Karpas-422 (cell line): Measurements from ENCODE around the gene ZSCAN22. TPM values are rescaled to one million over a fixed set of nuclear protein-coding genes. Genes with fewer than 3 reads are reported as not detected.
"Not testable (repeated sequence)": the region's sequence is repeated elsewhere in the genome, so short reads cannot be mapped to it uniquely, and the experiment has no call there.

Experiments used
- DNase-seq: peaks from one replicate; pipeline ENCODE4 v3.0.0-alpha.2; 2015
- H2AFZ ChIP-seq: fragments of 200-600 bp; sonication (generic); 2 replicates; pipeline ENCODE4 v1.6.1; 2014; ENCODE audit warnings: antibody characterized with exemption, low read length, mixed read lengths
- H3K27ac ChIP-seq: fragments of 200-600 bp; sonication (generic); 2 replicates; pipeline ENCODE4 v1.5.1; 2014; ENCODE audit warnings: mild to moderate bottlenecking, low read length, moderate library complexity
- H3K27me3 ChIP-seq: fragments of 200-600 bp; sonication (generic); 2 replicates; pipeline ENCODE4 v1.6.1; 2014; ENCODE audit warnings: low read length, mixed read lengths
- H3K36me3 ChIP-seq: fragments of 200-600 bp; sonication (generic); 2 replicates; pipeline ENCODE4 v1.6.1; 2014; ENCODE audit warnings: low read length, mixed read lengths; ENCODE audit not compliant: insufficient read depth
- H3K4me1 ChIP-seq: fragments of 200-600 bp; sonication (generic); 2 replicates; pipeline ENCODE4 v1.6.1; 2014; ENCODE audit warnings: mild to moderate bottlenecking, low read length, mixed read lengths
- H3K4me2 ChIP-seq: fragments of 200-600 bp; sonication (generic); 2 replicates; pipeline ENCODE4 v1.6.1; 2014; ENCODE audit warnings: low read length, low read depth, mild to moderate bottlenecking; ENCODE audit not compliant: poor library complexity, severe bottlenecking
- H3K4me3 ChIP-seq: fragments of 200-600 bp; sonication (generic); 2 replicates; pipeline ENCODE4 v1.5.1; 2014; ENCODE audit warnings: mild to moderate bottlenecking, antibody characterized with exemption, low read length, mixed read lengths
- H3K79me2 ChIP-seq: fragments of 200-600 bp; sonication (generic); 2 replicates; pipeline ENCODE4 v1.6.1; 2014; ENCODE audit warnings: mild to moderate bottlenecking, low read length, mixed read lengths
- H3K9ac ChIP-seq: fragments of 200-600 bp; sonication (generic); 2 replicates; pipeline ENCODE4 v1.6.0; 2014; ENCODE audit warnings: low read length
- H3K9me2 ChIP-seq: fragments of 200-600 bp; sonication (generic), shearing (Covaris generic); replicated peaks from 2 replicates; pipeline ENCODE4 v1.6.0; 2014; ENCODE audit warnings: mild to moderate bottlenecking, low read length, moderate library complexity; ENCODE audit not compliant: insufficient read depth
- H3K9me3 ChIP-seq: fragments of 300-700, 200-600 bp; sonication (generic); 2 replicates; pipeline ENCODE4 v1.6.1; 2014; ENCODE audit warnings: low read length, mixed read lengths
- H4K20me1 ChIP-seq: fragments of 200-600 bp; sonication (generic); 2 replicates; pipeline ENCODE4 v1.6.1; 2014; ENCODE audit warnings: mild to moderate bottlenecking, antibody characterized with exemption, low read length, low read depth; ENCODE audit not compliant: insufficient read depth
- total RNA-seq: library from RNA; depleted of rRNA; stranded (reverse); fragments of >200 nt; shearing (Covaris generic); gene quantifications from 2 replicates; pipeline ENCODE4 v1.2.3, GENCODE V29; 2014; ENCODE audit warnings: low replicate concordance

ZSCAN22 gene
- total RNA-seq, 1 experiment from 2014 or later, result 5.3 TPM

DNA sequence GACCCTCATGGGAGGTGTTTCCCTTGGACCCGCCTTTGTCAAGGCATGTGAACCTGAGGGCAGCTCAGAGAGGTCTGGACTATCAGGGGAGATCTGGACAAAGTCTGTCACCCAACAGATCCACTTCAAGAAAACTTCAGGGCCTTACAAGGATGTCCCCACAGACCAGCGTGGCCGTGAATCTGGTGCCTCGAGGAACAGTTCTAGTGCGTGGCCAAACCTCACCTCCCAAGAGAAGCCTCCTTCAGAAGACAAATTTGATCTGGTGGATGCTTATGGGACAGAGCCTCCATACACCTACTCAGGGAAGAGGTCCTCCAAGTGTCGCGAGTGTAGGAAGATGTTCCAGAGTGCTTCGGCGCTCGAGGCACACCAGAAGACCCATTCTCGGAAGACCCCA, 11.5 kb downstream of the ZSCAN22 start:
- H3K4me1 ChIP-seq, result no peaks in the 10 kb centered on the region
- no peak for DNase-seq
- H3K9me2 ChIP-seq, result no peaks in the 10 kb centered on the region
- H2AFZ ChIP-seq, result no peak overlapping the region
- H3K4me2 ChIP-seq, result no peak overlapping the region
- peaks cover 23% of the 10 kb centered on the region for H3K36me3 ChIP-seq
- H4K20me1 ChIP-seq, result no peaks in the 10 kb centered on the region
- no peaks in the 10 kb centered on the region for H3K27me3 ChIP-seq
- H3K79me2 ChIP-seq, result peaks cover 3% of the 10 kb centered on the region; the same call in 1 of the 2 replicates
- H3K4me3 ChIP-seq, result no peak overlapping the region
- H3K9ac ChIP-seq, result no peak overlapping the region
- H3K9me3 ChIP-seq, result no peaks in the 10 kb centered on the region
- H3K27ac ChIP-seq, result no peak overlapping the region

DNA sequence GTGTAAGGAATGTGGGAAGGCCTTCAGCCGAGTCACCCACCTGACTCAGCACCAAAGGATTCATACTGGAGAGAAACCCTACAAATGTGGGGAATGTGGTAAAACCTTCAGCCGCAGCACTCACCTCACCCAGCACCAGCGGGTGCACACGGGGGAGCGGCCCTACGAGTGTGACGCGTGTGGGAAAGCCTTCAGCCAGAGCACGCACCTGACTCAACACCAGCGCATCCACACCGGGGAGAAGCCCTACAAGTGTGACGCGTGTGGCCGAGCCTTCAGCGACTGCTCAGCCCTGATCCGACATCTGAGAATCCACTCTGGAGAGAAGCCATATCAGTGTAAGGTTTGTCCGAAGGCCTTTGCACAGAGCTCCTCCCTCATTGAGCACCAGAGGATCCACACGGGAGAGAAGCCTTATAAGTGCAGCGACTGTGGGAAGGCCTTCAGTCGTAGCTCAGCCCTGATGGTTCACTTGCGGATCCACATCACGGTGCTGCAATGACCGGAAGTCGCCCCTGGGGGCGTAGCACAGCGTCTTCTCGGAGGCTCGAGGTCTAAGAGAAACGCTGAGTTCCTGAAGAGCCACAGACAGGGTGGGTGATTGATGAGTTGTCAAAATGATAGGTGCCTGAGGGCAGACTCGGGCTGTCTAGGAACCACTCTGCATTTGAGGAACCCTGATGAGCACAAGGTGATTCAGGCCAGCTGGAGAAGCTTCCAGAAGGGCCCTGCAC, 12.2 kb downstream of the ZSCAN22 start:
- Histone ChIP-seq H2AFZ (no peak overlapping the region), H3K36me3 (peaks cover 23% of the 10 kb centered on the region), H3K27me3 (no peaks in the 10 kb centered on the region), H3K4me1 (no peaks in the 10 kb centered on the region), H4K20me1 (no peaks in the 10 kb centered on the region), H3K4me3 (no peak overlapping the region), H3K27ac (no peak overlapping the region), H3K9me2 (no peaks in the 10 kb centered on the region), H3K9ac (no peak overlapping the region), H3K79me2 (0 out of 2 replicates have a peak, but pooled peaks cover under 1% of the 10 kb centered on the region), H3K9me3 (no peaks in the 10 kb centered on the region), H3K4me2 (no peak overlapping the region)
- no peak for DNase-seq

DNA sequence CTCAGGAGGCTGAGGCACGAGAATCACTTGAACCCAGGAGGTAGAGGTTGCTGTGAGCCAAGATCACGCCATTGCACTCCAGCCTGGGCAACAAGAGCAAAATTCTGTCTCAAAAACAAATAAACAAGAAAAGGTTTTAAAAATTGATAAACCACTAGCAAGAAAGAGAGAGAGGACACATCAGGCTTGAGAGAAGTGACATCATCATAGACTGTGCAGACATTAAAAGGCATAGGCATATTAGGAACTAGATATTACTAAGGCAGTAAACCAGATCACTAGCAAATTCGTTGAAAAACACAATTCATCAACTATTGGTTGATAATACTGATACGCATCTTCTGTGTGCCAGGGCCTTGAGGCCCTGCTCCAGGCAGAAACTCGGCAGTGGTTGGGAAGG, 18.8 kb downstream of the ZSCAN22 start:
- Histone ChIP-seq H3K9me2 (no peaks in the 10 kb centered on the region), H3K9me3 (no peaks in the 10 kb centered on the region), H3K27me3 (no peaks in the 10 kb centered on the region), H3K27ac (no peak overlapping the region), H3K4me1 (peaks cover 22% of the 10 kb centered on the region), H3K79me2 (peaks cover 32% of the 10 kb centered on the region), H4K20me1 (no peaks in the 10 kb centered on the region), H3K4me3 (no peak overlapping the region), H2AFZ (no peak overlapping the region), H3K36me3 (no peaks in the 10 kb centered on the region), H3K4me2 (no peak overlapping the region), H3K9ac (no peak overlapping the region)
- no peak for DNase-seq

DNA sequence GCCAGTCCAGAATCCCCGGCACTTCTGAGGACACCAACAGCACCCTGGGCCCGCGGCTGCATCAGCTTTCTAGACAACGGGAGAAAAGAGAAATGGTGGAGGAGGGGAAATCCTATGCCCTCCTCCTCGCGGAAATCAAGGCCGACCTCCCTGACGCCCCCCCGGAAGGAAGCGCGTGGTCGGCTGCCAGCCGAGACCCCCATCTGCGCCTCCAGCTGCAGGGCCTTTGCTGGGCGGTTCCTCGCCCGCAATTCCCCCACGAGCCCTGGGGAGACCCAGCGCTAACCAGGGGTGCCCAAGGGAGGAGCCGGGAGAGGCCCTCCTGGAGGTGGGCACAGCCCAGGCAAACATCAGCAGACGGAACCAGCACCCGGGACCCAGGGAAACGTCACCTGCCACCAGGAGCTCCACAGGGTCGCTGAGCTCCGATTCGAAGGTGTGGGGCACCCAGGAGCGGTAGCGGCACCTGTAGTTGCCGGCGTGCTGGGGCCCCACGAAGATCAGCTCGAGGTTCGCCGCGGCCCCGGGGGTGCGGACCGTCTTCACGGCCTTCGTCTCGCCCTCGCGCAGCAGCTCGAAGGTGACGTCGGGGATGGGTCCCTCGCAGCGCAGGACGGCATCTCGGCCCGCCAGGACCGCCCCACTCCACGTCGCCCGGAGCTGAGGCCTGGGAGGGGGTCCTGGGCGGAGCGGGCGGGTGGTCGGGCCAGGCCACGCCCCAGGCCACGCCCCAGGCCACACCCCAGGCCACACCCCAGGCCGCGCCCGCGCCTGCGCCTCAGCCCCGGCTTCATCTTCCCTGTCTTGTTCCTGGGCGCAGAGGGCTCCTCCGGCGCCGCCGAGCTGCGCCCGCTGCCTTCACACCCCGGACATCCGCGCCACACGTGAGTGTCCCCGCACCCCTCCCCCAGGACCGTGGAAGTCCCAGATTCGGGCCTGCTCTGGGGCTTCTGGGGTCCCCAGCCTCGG, 20.5 kb downstream of the ZSCAN22 start:
- no peaks in the 10 kb centered on the region for H3K9me2 ChIP-seq
- no peaks in the 10 kb centered on the region for H3K27me3 ChIP-seq
- H3K9ac ChIP-seq, result peak overlapping the region; percentile 88
- H3K4me1 ChIP-seq, result peaks cover 22% of the 10 kb centered on the region
- peak overlapping the region; percentile 76 for H2AFZ ChIP-seq
- DNase-seq, result peak; percentile 95
- no peaks in the 10 kb centered on the region for H3K9me3 ChIP-seq
- H3K36me3 ChIP-seq, result no peaks in the 10 kb centered on the region
- H3K4me3 ChIP-seq, result peak overlapping the region; percentile 88
- peak overlapping the region; percentile 77 for H3K4me2 ChIP-seq
- peaks cover 38% of the 10 kb centered on the region for H3K79me2 ChIP-seq
- no peaks in the 10 kb centered on the region for H4K20me1 ChIP-seq
- H3K27ac ChIP-seq, result no peak overlapping the region

DNA sequence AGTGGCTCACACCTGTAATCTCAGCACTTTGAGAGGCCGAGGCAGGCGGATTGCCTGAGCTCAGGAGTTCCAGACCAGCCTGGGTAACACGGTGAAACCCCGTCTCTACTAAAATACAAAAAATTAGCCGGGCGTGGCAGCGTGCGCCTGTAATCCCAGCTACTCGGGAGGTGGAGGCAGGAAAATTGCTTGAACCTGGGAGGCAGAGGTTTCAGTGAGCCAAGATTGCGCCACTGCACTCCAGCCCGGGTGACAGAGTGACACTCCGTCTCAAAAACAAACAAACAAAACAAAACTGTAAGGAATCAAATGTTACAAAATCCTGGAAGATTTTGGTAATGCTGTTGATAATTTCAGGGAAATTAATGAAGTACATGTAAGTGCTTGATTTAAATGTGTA, 21.3 kb downstream of the ZSCAN22 start:
- peak overlapping the region; percentile 62 for H2AFZ ChIP-seq
- H3K4me3 ChIP-seq, result peak overlapping the region; percentile 88
- DNase-seq, H3K36me3 ChIP-seq, H3K9me3 ChIP-seq, H3K27me3 ChIP-seq, H4K20me1 ChIP-seq, H3K9me2 ChIP-seq, H3K27ac ChIP-seq: not testable (repeated sequence)
- H3K79me2 ChIP-seq, result peaks cover 38% of the 10 kb centered on the region
- peaks cover 22% of the 10 kb centered on the region for H3K4me1 ChIP-seq
- peak overlapping the region; percentile 88 for H3K9ac ChIP-seq
- peak overlapping the region; percentile 77 for H3K4me2 ChIP-seq

DNA sequence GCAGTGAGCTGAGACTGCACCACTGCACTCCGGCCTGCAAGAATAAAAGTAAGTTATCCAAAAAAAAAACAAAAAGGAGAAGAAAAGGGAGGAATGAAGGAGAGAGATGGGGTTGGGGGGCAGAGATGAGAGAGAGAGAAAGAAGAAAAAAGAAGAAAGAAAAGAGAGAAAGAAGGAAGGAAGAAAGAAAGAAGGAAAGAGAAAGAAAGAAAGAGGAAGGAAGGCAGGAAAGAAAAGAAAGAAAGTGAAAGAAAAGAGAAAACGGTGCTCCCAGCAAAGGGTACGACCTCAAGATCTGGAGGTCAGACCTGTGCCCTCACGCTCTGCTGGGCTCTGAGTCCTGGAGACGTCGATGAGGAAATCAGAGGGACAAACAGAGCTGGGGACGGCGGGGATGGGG, 22.8 kb downstream of the ZSCAN22 start:
- Histone ChIP-seq H3K9me3 (no peaks in the 10 kb centered on the region), H3K36me3 (no peaks in the 10 kb centered on the region), H2AFZ (no peak overlapping the region), H4K20me1 (no peaks in the 10 kb centered on the region), H3K9ac (no peak overlapping the region), H3K4me2 (peak overlapping the region; percentile 77), H3K79me2 (peaks cover 38% of the 10 kb centered on the region), H3K4me1 (peaks cover 22% of the 10 kb centered on the region), H3K4me3 (no peak overlapping the region), H3K9me2 (no peaks in the 10 kb centered on the region), H3K27ac (no peak overlapping the region), H3K27me3 (no peaks in the 10 kb centered on the region)
- no peak for DNase-seq

DNA sequence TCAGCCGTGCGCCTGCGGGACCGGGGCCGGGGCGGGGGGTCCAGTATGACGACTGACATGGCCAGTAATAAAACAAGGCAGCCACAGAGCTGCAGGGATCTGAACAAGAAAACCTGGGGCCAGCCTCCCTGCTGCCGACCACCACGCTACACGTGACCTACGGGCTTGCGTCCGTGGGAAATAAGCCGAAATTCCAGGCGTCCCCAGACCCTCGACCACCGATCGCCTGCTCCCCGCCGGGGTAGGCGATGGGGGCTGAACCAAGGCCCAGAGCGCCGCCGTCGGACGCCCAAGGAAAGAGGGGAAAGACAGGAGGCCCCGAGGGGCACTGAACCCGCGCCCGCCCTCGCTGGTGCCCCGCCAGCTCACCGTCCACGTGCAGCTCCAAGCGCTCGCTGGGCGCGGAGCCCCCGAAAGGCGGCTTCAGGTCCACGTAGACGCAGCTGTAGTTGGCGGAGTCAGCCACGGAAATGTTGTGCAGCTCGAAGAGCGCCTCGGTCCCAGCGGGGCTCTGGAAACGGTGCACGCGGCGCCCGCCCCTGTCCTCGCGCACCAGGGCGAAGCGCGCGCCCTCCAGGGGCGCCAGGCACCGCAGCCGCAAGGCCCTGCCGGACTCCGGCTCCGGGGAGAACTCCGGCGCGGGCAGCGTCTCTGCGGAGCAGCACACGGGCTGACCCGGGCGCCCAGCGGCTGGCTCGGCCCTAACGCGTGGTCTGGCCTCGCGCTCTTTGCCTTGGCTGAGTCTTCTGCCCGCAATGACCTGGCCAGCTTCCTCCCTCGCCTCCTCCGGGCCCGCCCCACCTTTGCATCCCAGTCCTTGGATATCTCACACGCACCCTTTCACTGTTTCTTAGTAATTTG, 23.4 kb downstream of the ZSCAN22 start:
- no peak for DNase-seq
- no peak overlapping the region for H3K27ac ChIP-seq
- H3K79me2 ChIP-seq, result peaks cover 38% of the 10 kb centered on the region
- H3K27me3 ChIP-seq, result no peaks in the 10 kb centered on the region
- no peak overlapping the region for H2AFZ ChIP-seq
- H3K4me2 ChIP-seq, result no peak overlapping the region
- no peaks in the 10 kb centered on the region for H3K9me2 ChIP-seq
- H3K9me3 ChIP-seq, result no peaks in the 10 kb centered on the region
- no peak overlapping the region for H3K9ac ChIP-seq
- no peak overlapping the region for H3K4me3 ChIP-seq
- H3K36me3 ChIP-seq, result no peaks in the 10 kb centered on the region
- peaks cover 22% of the 10 kb centered on the region for H3K4me1 ChIP-seq
- no peaks in the 10 kb centered on the region for H4K20me1 ChIP-seq
